ENCODE data around the gene DENND1A. TPM values are rescaled to one million over a fixed set of nuclear protein-coding genes. Genes with fewer than 3 reads are reported as not detected.

The DENND1A gene
- total RNA-seq, 6 experiments from 2014 or later, result 13.9 to 22.6 (median 16.3) TPM

GRCh38 chr9:123341816-123342215, 588.1 kb downstream of the DENND1A start:
- Histone ChIP-seq H3K4me3 (no peak overlapping the region), H3K36me3 (no peaks in the 10 kb centered on the region), H3K27me3 (no peaks in the 10 kb centered on the region), H3K27ac (no peak overlapping the region), H3K4me1 (no peaks in the 10 kb centered on the region), H3K9me3 (no peaks in the 10 kb centered on the region)
- TF ChIP-seq CTCF (IDR thresholded peaks at IDR 0.05) (no peak), POLR2A (IDR thresholded peaks at IDR 0.05) (no peak)
- intact Hi-C loops (cut with DNase I), result loop anchor here (10.0 kb wide), 2 partner anchors 237 to 257 kb away; no protein-coding TSS in a partner anchor
- WGBS (ENCODE audit: insufficient coverage, low coverage, low lambda C conversion rate, missing lambda C conversion rate), result 71% methylated on average over 4 of the region's 6 CpGs
- ATAC-seq (no peak), DNase-seq (no peak)

- no peak for TF ChIP-seq CTCF (IDR thresholded peaks at IDR 0.05)
- no peak for TF ChIP-seq POLR2A (IDR thresholded peaks at IDR 0.05)
- Histone ChIP-seq H3K4me1 (no peaks in the 10 kb centered on the region), H3K27ac (no peak overlapping the region), H3K9me3 (no peaks in the 10 kb centered on the region), H3K27me3 (no peaks in the 10 kb centered on the region), H3K4me3 (peak overlapping the region in 1 of 3 donors; percentile 13), H3K36me3 (no peaks in the 10 kb centered on the region)
- intact Hi-C loops (cut with DNase I), result loop anchor here (10.0 kb wide), 2 partner anchors 235 to 255 kb away; no protein-coding TSS in a partner anchor
- ATAC-seq (peak in 3 of 4 donors; percentile 8 to 36 (median 32)), DNase-seq (no peak)
- WGBS (ENCODE audit: insufficient coverage, low coverage, low lambda C conversion rate, missing lambda C conversion rate), result 58% methylated on average over 18 of the region's 32 CpGs
Measured at GRCh38 chr9:123339666-123340510, 590.0 kb downstream of the DENND1A start.

GRCh38 chr9:123338710-123339665, 590.9 kb downstream of the DENND1A start:
- H3K4me3 ChIP-seq, result peak overlapping the region in 1 of 3 donors; percentile 13
- 49% methylated on average over 17 of the region's 35 CpGs for WGBS (ENCODE audit: insufficient coverage, low coverage, low lambda C conversion rate, missing lambda C conversion rate)

More at GRCh38 chr9:123338710-123339665, 590.9 kb downstream of the DENND1A start:
- Histone ChIP-seq H3K27me3 (no peaks in the 10 kb centered on the region), H3K27ac (no peak overlapping the region), H3K36me3 (no peaks in the 10 kb centered on the region), H3K9me3 (no peaks in the 10 kb centered on the region), H3K4me1 (no peaks in the 10 kb centered on the region)
- DNase-seq (no peak), ATAC-seq (peak; percentile 54 to 67 (median 60))
- intact Hi-C loops (cut with DNase I), result no loop called here
- TF ChIP-seq CTCF (IDR thresholded peaks at IDR 0.05), result no peak
- no peak for TF ChIP-seq POLR2A (IDR thresholded peaks at IDR 0.05)

Data from right lobe of liver (tissue), 6 donors.